Spleen (tissue), 7 donors: ENCODE results near the gene RING1.

Experiments used
- POLR2A ChIP-seq, 3 donors: fragments of 450-650 bp; IDR thresholded peaks; one replicate each; pipeline ENCODE4 v1.5.1; 2017; ENCODE audit warnings: antibody characterized with exemption in 3 of 3, mild to moderate bottlenecking in 1 of 3
- TF ChIP-seq, protein P1 (sequence below), 11 experiments: fragments of 200-600 bp in 7 of 11; fragments of 450-650 bp in 4 of 11; sonication (generic) in 4 of 11; IDR thresholded peaks in 8 of 11; conservative IDR thresholded peaks in 3 of 11; 1 replicate in 7 of 11; 2 replicates in 4 of 11; pipeline versions ENCODE4 v1.4.0 to v1.8.0; 2016 to 2021; ENCODE audit warnings: antibody characterized with exemption in 11 of 11, inconsistent platforms in 4 of 11, mild to moderate bottlenecking in 1 of 11
- donor health status: DM: no; HTN: no; CAD: no; lungs with moderate emphysema.
- donor health status: DM: no; HTN: no; CAD: no.
- donor health status: DM: no; HTN: no; CAD: no.

DNA sequence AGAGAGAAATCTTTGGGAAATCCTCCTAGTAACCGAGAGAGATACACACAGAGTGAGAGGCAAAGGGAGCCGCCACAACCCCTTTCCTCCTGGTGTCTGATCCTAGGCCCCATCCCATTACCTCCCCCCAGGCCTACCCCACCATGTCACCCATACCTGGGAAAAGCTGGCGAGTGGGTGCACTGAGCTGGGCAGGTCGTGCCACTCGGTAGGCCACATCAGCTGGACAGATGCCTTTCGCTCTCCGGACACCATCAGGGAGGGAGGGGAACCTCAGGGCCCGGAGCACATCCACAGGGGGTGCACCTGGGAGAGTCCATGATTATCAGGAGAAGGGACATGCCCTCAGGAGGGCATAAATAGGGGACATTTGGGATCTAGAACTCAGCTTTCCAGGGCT is 19.1 kb upstream of the RING1 start:
- no peak for TF ChIP-seq POLR2A (IDR thresholded peaks at IDR 0.05)
- TF ChIP-seq, protein P1, sequence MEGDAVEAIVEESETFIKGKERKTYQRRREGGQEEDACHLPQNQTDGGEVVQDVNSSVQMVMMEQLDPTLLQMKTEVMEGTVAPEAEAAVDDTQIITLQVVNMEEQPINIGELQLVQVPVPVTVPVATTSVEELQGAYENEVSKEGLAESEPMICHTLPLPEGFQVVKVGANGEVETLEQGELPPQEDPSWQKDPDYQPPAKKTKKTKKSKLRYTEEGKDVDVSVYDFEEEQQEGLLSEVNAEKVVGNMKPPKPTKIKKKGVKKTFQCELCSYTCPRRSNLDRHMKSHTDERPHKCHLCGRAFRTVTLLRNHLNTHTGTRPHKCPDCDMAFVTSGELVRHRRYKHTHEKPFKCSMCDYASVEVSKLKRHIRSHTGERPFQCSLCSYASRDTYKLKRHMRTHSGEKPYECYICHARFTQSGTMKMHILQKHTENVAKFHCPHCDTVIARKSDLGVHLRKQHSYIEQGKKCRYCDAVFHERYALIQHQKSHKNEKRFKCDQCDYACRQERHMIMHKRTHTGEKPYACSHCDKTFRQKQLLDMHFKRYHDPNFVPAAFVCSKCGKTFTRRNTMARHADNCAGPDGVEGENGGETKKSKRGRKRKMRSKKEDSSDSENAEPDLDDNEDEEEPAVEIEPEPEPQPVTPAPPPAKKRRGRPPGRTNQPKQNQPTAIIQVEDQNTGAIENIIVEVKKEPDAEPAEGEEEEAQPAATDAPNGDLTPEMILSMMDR (IDR thresholded peaks at IDR 0.05 in 8 of 11, conservative IDR thresholded peaks at IDR 0.05 in 3 of 11), result no peak
